Gastroesophageal sphincter (tissue), 3 donors: ENCODE measurements around the gene HEMK1.

ENCODE experiments used
- EP300 ChIP-seq: sonication (generic); formaldehyde crosslinking; IDR thresholded peaks from one replicate; pipeline ENCODE4 v1.6.1; 2017; ENCODE audit warnings: antibody characterized with exemption, mild to moderate bottlenecking
- POLR2A ChIP-seq, 2 donors: fragments of 450-650 bp; IDR thresholded peaks; one replicate each; pipeline ENCODE4 v1.6.1; 2017; ENCODE audit warnings: antibody characterized with exemption in 2 of 2, mild to moderate bottlenecking in 2 of 2, moderate library complexity in 1 of 2
- POLR2AphosphoS5 ChIP-seq: sonication (generic); formaldehyde crosslinking; IDR thresholded peaks from one replicate; pipeline ENCODE4 v1.6.1; 2017; ENCODE audit warnings: antibody characterized with exemption
- TF ChIP-seq, protein P1 (sequence below), 4 experiments: fragments of 200-600 bp in 2 of 4; fragments of 450-650 bp in 2 of 4; sonication (generic) in 1 of 4; IDR thresholded peaks; one replicate each; pipeline ENCODE4 v1.5.1; 2017 to 2019; ENCODE audit warnings: antibody characterized with exemption in 4 of 4, mild to moderate bottlenecking in 2 of 4, moderate library complexity in 2 of 4

DNA sequence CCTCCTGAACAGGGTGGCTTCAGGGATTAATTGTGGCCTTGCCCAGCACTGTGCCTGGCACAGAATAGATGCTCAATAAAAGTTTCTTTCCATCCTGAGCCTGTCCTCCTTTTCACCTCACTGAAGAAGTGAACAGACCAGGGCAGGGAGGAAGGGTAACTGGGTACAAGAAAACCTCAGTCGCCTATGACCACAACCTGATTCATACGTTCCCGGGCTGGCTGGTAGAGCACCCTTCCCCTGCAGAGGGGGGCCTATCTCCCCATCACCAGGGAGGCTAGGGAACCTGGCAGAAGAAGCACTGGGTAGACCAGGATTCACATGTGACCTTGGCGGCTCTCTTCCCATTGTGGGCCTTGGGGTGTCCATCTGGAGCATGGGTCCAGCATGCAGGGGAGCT lies 38.1 kb upstream of the HEMK1 start:
- TF ChIP-seq POLR2AphosphoS5 (no peak), POLR2A (IDR thresholded peaks at IDR 0.05) (no peak), EP300 (no peak)
- TF ChIP-seq, protein P1, sequence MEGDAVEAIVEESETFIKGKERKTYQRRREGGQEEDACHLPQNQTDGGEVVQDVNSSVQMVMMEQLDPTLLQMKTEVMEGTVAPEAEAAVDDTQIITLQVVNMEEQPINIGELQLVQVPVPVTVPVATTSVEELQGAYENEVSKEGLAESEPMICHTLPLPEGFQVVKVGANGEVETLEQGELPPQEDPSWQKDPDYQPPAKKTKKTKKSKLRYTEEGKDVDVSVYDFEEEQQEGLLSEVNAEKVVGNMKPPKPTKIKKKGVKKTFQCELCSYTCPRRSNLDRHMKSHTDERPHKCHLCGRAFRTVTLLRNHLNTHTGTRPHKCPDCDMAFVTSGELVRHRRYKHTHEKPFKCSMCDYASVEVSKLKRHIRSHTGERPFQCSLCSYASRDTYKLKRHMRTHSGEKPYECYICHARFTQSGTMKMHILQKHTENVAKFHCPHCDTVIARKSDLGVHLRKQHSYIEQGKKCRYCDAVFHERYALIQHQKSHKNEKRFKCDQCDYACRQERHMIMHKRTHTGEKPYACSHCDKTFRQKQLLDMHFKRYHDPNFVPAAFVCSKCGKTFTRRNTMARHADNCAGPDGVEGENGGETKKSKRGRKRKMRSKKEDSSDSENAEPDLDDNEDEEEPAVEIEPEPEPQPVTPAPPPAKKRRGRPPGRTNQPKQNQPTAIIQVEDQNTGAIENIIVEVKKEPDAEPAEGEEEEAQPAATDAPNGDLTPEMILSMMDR (IDR thresholded peaks at IDR 0.05): no peak
